DMS 273 treated with DMSO at 0.1 percent for 48 hours (cell line): ENCODE results near the gene OR6C76.

Experiments
- DNase-seq: peaks from one replicate; lab custom pipeline; 2025; lab: John Stamatoyannopoulos, UW

OR6C76 gene

DNA sequence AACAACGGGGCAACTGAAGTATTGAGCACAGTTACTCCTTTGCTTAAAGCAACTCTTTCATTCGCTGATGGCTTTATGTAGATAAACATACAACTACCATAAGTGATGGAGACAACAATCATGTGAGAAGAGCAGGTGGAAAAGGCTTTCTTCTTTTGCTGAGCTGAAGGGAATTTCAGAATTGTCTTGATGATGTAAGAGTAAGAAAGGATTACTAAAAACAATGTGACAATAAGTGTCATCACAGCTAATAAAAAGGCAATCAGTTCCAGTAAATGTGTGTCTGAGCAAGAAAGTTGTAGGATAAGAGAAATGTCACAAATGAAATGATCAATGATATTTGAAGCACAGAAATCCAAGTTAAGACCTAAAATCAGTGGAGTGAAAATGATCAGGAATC is 43.2 kb downstream of the OR6C76 start:
- DNase-seq: no peak

DNA sequence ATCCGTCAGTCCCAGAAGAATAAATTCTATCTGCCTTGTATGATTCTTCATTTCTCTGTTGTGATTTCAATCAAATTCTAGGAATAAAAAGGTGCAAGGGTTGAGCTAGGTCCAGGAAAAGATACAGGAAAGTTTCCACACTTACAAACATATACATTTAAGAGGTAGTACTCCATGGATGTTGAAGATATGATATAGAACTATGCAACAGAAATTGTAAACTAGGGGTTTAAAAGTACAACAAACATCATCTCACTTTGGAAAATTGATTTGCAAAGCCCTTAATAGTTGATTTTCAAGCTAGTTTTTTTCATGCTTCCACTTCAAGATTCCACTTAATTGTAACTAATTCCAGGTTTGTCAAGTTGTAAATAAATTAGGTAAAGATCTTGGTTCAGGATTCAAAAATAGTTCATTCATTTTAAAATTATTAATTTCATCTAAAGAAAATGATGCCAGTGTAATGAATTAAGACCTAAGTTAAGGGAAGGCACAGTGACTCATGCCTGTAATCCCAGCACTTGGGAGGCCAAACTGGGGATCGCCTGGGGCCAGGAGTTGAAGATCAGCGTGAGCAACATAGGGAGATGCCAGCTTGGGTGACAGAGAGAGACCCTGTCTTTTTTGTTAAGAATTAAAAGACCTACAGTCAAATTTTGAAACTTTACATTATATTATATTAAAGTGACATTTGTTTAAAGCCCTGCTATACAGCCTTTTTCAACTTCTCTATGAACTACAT is 44.2 kb downstream of the OR6C76 start, which contains the start of gene OR6C70:
Gene OR6C70, minus strand, starts transcription at position 51 of the 742 bp plus-strand sequence. Its CDS starts 0 bp downstream, at position 51.
- no peak for DNase-seq

DNA sequence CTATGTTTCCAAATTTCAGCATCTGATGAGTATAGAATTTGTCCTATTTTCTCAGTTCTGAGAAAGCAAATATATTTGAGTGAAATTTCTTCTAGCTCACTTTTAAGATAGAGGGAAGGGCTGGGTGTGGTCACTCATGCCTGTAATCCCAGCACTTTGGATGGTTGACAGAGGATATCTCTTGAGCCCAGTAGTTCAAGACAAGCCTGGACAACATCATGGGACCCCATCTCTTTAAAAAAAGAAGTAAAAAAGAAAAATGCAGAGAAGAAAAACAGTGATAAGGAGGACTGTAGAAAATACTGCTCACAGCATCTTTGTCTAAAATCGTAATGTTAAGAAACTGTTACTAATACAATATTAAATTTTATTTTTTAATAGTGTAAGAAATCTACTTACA is 46.2 kb downstream of the OR6C76 start:
- DNase-seq: no peak
